ENCODE data around the gene BHLHE40.

DNA sequence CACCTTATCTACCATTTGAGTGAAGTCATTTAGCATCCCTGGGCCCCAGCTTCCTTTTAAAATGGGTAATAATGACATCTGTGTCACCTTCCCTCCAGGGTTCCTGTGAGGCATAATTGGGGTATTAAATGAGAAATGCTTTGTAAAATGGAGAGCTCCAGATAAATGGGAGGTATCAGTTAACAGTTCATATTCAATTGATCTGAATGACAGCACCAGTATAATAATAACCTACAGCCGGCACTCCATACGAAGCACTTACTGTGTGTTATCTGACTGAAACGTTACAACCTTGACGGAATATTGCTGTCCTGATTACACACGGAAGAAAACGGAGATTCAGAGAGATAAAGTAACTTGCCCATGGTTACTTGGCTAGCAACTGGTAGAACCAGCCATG lies 53.6 kb downstream of the BHLHE40 start:
- no peak for TF ChIP-seq POLR2A (IDR thresholded peaks at IDR 0.05; ENCODE audit: low read depth)
- TF ChIP-seq, protein P1, sequence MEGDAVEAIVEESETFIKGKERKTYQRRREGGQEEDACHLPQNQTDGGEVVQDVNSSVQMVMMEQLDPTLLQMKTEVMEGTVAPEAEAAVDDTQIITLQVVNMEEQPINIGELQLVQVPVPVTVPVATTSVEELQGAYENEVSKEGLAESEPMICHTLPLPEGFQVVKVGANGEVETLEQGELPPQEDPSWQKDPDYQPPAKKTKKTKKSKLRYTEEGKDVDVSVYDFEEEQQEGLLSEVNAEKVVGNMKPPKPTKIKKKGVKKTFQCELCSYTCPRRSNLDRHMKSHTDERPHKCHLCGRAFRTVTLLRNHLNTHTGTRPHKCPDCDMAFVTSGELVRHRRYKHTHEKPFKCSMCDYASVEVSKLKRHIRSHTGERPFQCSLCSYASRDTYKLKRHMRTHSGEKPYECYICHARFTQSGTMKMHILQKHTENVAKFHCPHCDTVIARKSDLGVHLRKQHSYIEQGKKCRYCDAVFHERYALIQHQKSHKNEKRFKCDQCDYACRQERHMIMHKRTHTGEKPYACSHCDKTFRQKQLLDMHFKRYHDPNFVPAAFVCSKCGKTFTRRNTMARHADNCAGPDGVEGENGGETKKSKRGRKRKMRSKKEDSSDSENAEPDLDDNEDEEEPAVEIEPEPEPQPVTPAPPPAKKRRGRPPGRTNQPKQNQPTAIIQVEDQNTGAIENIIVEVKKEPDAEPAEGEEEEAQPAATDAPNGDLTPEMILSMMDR (IDR thresholded peaks at IDR 0.05): no peak

Data from esophagus muscularis mucosa (tissue), 3 donors.